ENCODE results near the gene FOXK2.
"Not testable (repeated sequence)": the region's sequence is repeated elsewhere in the genome, so short reads cannot be mapped to it uniquely, and the experiment has no call there.

The FOXK2 gene

GRCh38 chr17:82529914-82530300, 10.4 kb downstream of the FOXK2 start:
- Histone ChIP-seq H3K4me2 (ENCODE audit: low read length) (no peak overlapping the region), H2BK5ac (ENCODE audit: low read length) (no peak overlapping the region), H2BK15ac (replicated peaks; ENCODE audit: low read depth) (no peak overlapping the region), H2BK120ac (ENCODE audit: low read depth, low read length) (no peak overlapping the region), H3K9ac (ENCODE audit: low read length) (no peak overlapping the region), H3K18ac (ENCODE audit: low read length) (no peak overlapping the region), H3K4me3 (ENCODE audit: low read length) (no peak overlapping the region), H3K23ac (ENCODE audit: low read length) (no peak overlapping the region), H3K27ac (ENCODE audit: low read depth, low read length) (no peak overlapping the region), H3K36me3 (ENCODE audit: control insufficient read depth, insufficient read depth, low read length) (no peaks in the 10 kb centered on the region), H3K56ac (ENCODE audit: low read length) (no peak overlapping the region), H4K5ac (ENCODE audit: low read length) (no peak overlapping the region), H3K79me1 (ENCODE audit: low read length) (peaks cover 11% of the 10 kb centered on the region), H4K8ac (ENCODE audit: low read depth, low read length) (no peak overlapping the region), H3K4ac (ENCODE audit: low read depth, low read length) (no peak overlapping the region), H2AK5ac (ENCODE audit: low read length) (no peak overlapping the region), H3K79me2 (ENCODE audit: control insufficient read depth, insufficient read depth, low read length) (peaks cover 89% of the 10 kb centered on the region), H3K4me1 (ENCODE audit: control insufficient read depth, low read depth, low read length) (no peaks in the 10 kb centered on the region), H3K27me3 (ENCODE audit: insufficient read depth, low read length, poor library complexity) (no peaks in the 10 kb centered on the region)
- WGBS (ENCODE audit: extremely low coverage, insufficient coverage, low lambda C conversion rate): no CpG with 5 or more reads among the region's 9 CpGs
- DNase-seq: no peak

- no peaks in the 10 kb centered on the region for H3K36me3 ChIP-seq (ENCODE audit: control insufficient read depth, insufficient read depth, low read length)
- H3K79me1 ChIP-seq (ENCODE audit: low read length): peaks cover 10% of the 10 kb centered on the region
- H3K56ac ChIP-seq (ENCODE audit: low read length): no peak overlapping the region
- no peak overlapping the region for H2BK15ac ChIP-seq (replicated peaks; ENCODE audit: low read depth)
- no peaks in the 10 kb centered on the region for H3K4me1 ChIP-seq (ENCODE audit: control insufficient read depth, low read depth, low read length)
- DNase-seq: no peak
- H3K4me3 ChIP-seq (ENCODE audit: low read length): no peak overlapping the region
- WGBS (ENCODE audit: extremely low coverage, insufficient coverage, low lambda C conversion rate): no CpG with 5 or more reads among the region's 7 CpGs
- no peak overlapping the region for H2BK5ac ChIP-seq (ENCODE audit: low read length)
- no peak overlapping the region for H3K4me2 ChIP-seq (ENCODE audit: low read length)
- no peak overlapping the region for H3K9ac ChIP-seq (ENCODE audit: low read length)
- H3K23ac ChIP-seq (ENCODE audit: low read length): no peak overlapping the region
- H4K5ac ChIP-seq (ENCODE audit: low read length): no peak overlapping the region
- H3K4ac ChIP-seq (ENCODE audit: low read depth, low read length): no peak overlapping the region
- no peak overlapping the region for H3K27ac ChIP-seq (ENCODE audit: low read depth, low read length)
- H2AK5ac ChIP-seq (ENCODE audit: low read length): no peak overlapping the region
- H4K8ac ChIP-seq (ENCODE audit: low read depth, low read length): no peak overlapping the region
- no peak overlapping the region for H3K18ac ChIP-seq (ENCODE audit: low read length)
- H3K27me3 ChIP-seq (ENCODE audit: insufficient read depth, low read length, poor library complexity): no peaks in the 10 kb centered on the region
- no peak overlapping the region for H2BK120ac ChIP-seq (ENCODE audit: low read depth, low read length)
- H3K79me2 ChIP-seq (ENCODE audit: control insufficient read depth, insufficient read depth, low read length): peaks cover 91% of the 10 kb centered on the region
Observed at GRCh38 chr17:82531431-82531881, 11.9 kb downstream of the FOXK2 start.

- Histone ChIP-seq H3K56ac (ENCODE audit: low read length) (no peak overlapping the region), H2AK5ac (ENCODE audit: low read length) (no peak overlapping the region), H3K4ac (ENCODE audit: low read depth, low read length) (no peak overlapping the region), H3K18ac (ENCODE audit: low read length) (no peak overlapping the region), H3K27me3 (ENCODE audit: insufficient read depth, low read length, poor library complexity) (no peaks in the 10 kb centered on the region), H3K79me2 (ENCODE audit: control insufficient read depth, insufficient read depth, low read length) (peaks cover 93% of the 10 kb centered on the region), H3K9ac (ENCODE audit: low read length) (no peak overlapping the region), H2BK15ac (replicated peaks; ENCODE audit: low read depth) (no peak overlapping the region), H2BK5ac (ENCODE audit: low read length) (no peak overlapping the region), H4K5ac (ENCODE audit: low read length) (no peak overlapping the region), H3K4me2 (ENCODE audit: low read length) (no peak overlapping the region), H3K79me1 (ENCODE audit: low read length) (peaks cover 15% of the 10 kb centered on the region), H3K4me3 (ENCODE audit: low read length) (no peak overlapping the region), H3K4me1 (ENCODE audit: control insufficient read depth, low read depth, low read length) (no peaks in the 10 kb centered on the region), H3K36me3 (ENCODE audit: control insufficient read depth, insufficient read depth, low read length) (no peaks in the 10 kb centered on the region), H3K23ac (ENCODE audit: low read length) (no peak overlapping the region), H3K27ac (ENCODE audit: low read depth, low read length) (no peak overlapping the region), H4K8ac (ENCODE audit: low read depth, low read length) (no peak overlapping the region), H2BK120ac (ENCODE audit: low read depth, low read length) (no peak overlapping the region)
- no CpG with 5 or more reads among the region's 7 CpGs for WGBS (ENCODE audit: extremely low coverage, insufficient coverage, low lambda C conversion rate)
- peak; percentile 59 for DNase-seq
Observed at GRCh38 chr17:82534401-82534812, 14.9 kb downstream of the FOXK2 start.

- H3K9ac ChIP-seq (ENCODE audit: low read length): no peak overlapping the region
- no peaks in the 10 kb centered on the region for H3K27me3 ChIP-seq (ENCODE audit: insufficient read depth, low read length, poor library complexity)
- H3K79me2 ChIP-seq (ENCODE audit: control insufficient read depth, insufficient read depth, low read length): peaks cover 85% of the 10 kb centered on the region
- H2BK5ac ChIP-seq (ENCODE audit: low read length): no peak overlapping the region
- H3K56ac ChIP-seq (ENCODE audit: low read length): peak overlapping the region; percentile 5
- H2AK5ac ChIP-seq (ENCODE audit: low read length): no peak overlapping the region
- H2BK120ac ChIP-seq (ENCODE audit: low read depth, low read length): no peak overlapping the region
- H3K23ac ChIP-seq (ENCODE audit: low read length): no peak overlapping the region
- peaks cover 19% of the 10 kb centered on the region for H3K79me1 ChIP-seq (ENCODE audit: low read length)
- H4K8ac ChIP-seq (ENCODE audit: low read depth, low read length): no peak overlapping the region
- H4K5ac ChIP-seq (ENCODE audit: low read length): no peak overlapping the region
- H2BK15ac ChIP-seq (replicated peaks; ENCODE audit: low read depth): no peak overlapping the region
- no peak for DNase-seq
- WGBS (ENCODE audit: extremely low coverage, insufficient coverage, low lambda C conversion rate): no CpG with 5 or more reads among the region's 6 CpGs
- H3K4ac ChIP-seq (ENCODE audit: low read depth, low read length): no peak overlapping the region
- H3K4me2 ChIP-seq (ENCODE audit: low read length): no peak overlapping the region
- no peak overlapping the region for H3K4me3 ChIP-seq (ENCODE audit: low read length)
- H3K36me3 ChIP-seq (ENCODE audit: control insufficient read depth, insufficient read depth, low read length): no peaks in the 10 kb centered on the region
- no peak overlapping the region for H3K27ac ChIP-seq (ENCODE audit: low read depth, low read length)
- H3K18ac ChIP-seq (ENCODE audit: low read length): no peak overlapping the region
- no peaks in the 10 kb centered on the region for H3K4me1 ChIP-seq (ENCODE audit: control insufficient read depth, low read depth, low read length)
Observed at GRCh38 chr17:82536512-82537201, 17.1 kb downstream of the FOXK2 start.

GRCh38 chr17:82537228-82537627, 17.7 kb downstream of the FOXK2 start:
- not testable (repeated sequence) for H2BK120ac ChIP-seq (ENCODE audit: low read depth, low read length); H3K4me1 ChIP-seq (ENCODE audit: control insufficient read depth, low read depth, low read length); H3K56ac ChIP-seq (ENCODE audit: low read length); H4K5ac ChIP-seq (ENCODE audit: low read length); H3K4me3 ChIP-seq (ENCODE audit: low read length); H2AK5ac ChIP-seq (ENCODE audit: low read length); H2BK5ac ChIP-seq (ENCODE audit: low read length); H3K27ac ChIP-seq (ENCODE audit: low read depth, low read length); H3K9ac ChIP-seq (ENCODE audit: low read length); H3K4me2 ChIP-seq (ENCODE audit: low read length); H3K18ac ChIP-seq (ENCODE audit: low read length); DNase-seq; H2BK15ac ChIP-seq (replicated peaks; ENCODE audit: low read depth); H3K4ac ChIP-seq (ENCODE audit: low read depth, low read length); H3K23ac ChIP-seq (ENCODE audit: low read length); H4K8ac ChIP-seq (ENCODE audit: low read depth, low read length); H3K36me3 ChIP-seq (ENCODE audit: control insufficient read depth, insufficient read depth, low read length); H3K27me3 ChIP-seq (ENCODE audit: insufficient read depth, low read length, poor library complexity)
- Histone ChIP-seq H3K79me2 (ENCODE audit: control insufficient read depth, insufficient read depth, low read length) (peaks cover 85% of the 10 kb centered on the region), H3K79me1 (ENCODE audit: low read length) (peaks cover 19% of the 10 kb centered on the region)
- no CpG with 5 or more reads among the region's 9 CpGs for WGBS (ENCODE audit: extremely low coverage, insufficient coverage, low lambda C conversion rate)

- H3K4me3 ChIP-seq (ENCODE audit: low read length); H3K4ac ChIP-seq (ENCODE audit: low read depth, low read length); H3K27ac ChIP-seq (ENCODE audit: low read depth, low read length); H3K9ac ChIP-seq (ENCODE audit: low read length); H4K5ac ChIP-seq (ENCODE audit: low read length); H3K27me3 ChIP-seq (ENCODE audit: insufficient read depth, low read length, poor library complexity); DNase-seq; H3K18ac ChIP-seq (ENCODE audit: low read length); H3K56ac ChIP-seq (ENCODE audit: low read length); H3K36me3 ChIP-seq (ENCODE audit: control insufficient read depth, insufficient read depth, low read length); H4K8ac ChIP-seq (ENCODE audit: low read depth, low read length); H3K4me2 ChIP-seq (ENCODE audit: low read length); H2AK5ac ChIP-seq (ENCODE audit: low read length); H2BK120ac ChIP-seq (ENCODE audit: low read depth, low read length); H3K4me1 ChIP-seq (ENCODE audit: control insufficient read depth, low read depth, low read length); H2BK5ac ChIP-seq (ENCODE audit: low read length); H2BK15ac ChIP-seq (replicated peaks; ENCODE audit: low read depth); H3K23ac ChIP-seq (ENCODE audit: low read length): not testable (repeated sequence)
- peaks cover 18% of the 10 kb centered on the region for H3K79me1 ChIP-seq (ENCODE audit: low read length)
- peaks cover 85% of the 10 kb centered on the region for H3K79me2 ChIP-seq (ENCODE audit: control insufficient read depth, insufficient read depth, low read length)
- WGBS (ENCODE audit: extremely low coverage, insufficient coverage, low lambda C conversion rate): no CpG with 5 or more reads among the region's 18 CpGs
Observed at GRCh38 chr17:82539076-82539475, 19.5 kb downstream of the FOXK2 start.

All from mesendoderm (in vitro differentiated cells).